ENCODE measurements around the gene STOM.

Gene STOM

GRCh38 chr9:121371495-121372061 lies 1.5 kb upstream of the STOM start:
- Histone ChIP-seq H2AFZ (ENCODE audit: low read depth, low read length) (no peak overlapping the region), H3K36me3 (replicated peaks; ENCODE audit: low read depth, low read length) (no peaks in the 10 kb centered on the region), H3K4me2 (ENCODE audit: low read length) (no peak overlapping the region), H3K9me3 (ENCODE audit: insufficient read depth, low read length) (no peaks in the 10 kb centered on the region), H3K4me1 (ENCODE audit: low read length) (no peaks in the 10 kb centered on the region; the same call in 1 of the 2 replicates), H3K27ac (ENCODE audit: low read length) (no peak overlapping the region), H3K79me2 (ENCODE audit: low read length) (no peaks in the 10 kb centered on the region), H3K4me3 (ENCODE audit: low read length) (no peak overlapping the region), H4K20me1 (ENCODE audit: insufficient read depth, low read length) (no peaks in the 10 kb centered on the region), H3K27me3 (ENCODE audit: low read depth, low read length) (no peaks in the 10 kb centered on the region; the same call in 1 of the 2 replicates), H3K9ac (ENCODE audit: low read length) (no peak overlapping the region)
- TF ChIP-seq EZH2phosphoT487 (IDR thresholded peaks at IDR 0.05; ENCODE audit: low read depth) (no peak), CTCF (IDR thresholded peaks at IDR 0.05; ENCODE audit: low read depth, low read length) (no peak)

- H3K9ac ChIP-seq (ENCODE audit: low read length) = no peak overlapping the region
- no peaks in the 10 kb centered on the region; the same call in 1 of the 2 replicates for H3K4me1 ChIP-seq (ENCODE audit: low read length)
- no peak overlapping the region for H3K27ac ChIP-seq (ENCODE audit: low read length)
- no peaks in the 10 kb centered on the region for H3K36me3 ChIP-seq (replicated peaks; ENCODE audit: low read depth, low read length)
- H3K27me3 ChIP-seq (ENCODE audit: low read depth, low read length) = no peaks in the 10 kb centered on the region; the same call in 1 of the 2 replicates
- no peaks in the 10 kb centered on the region for H3K9me3 ChIP-seq (ENCODE audit: insufficient read depth, low read length)
- H4K20me1 ChIP-seq (ENCODE audit: insufficient read depth, low read length) = no peaks in the 10 kb centered on the region
- no peak overlapping the region for H2AFZ ChIP-seq (ENCODE audit: low read depth, low read length)
- no peaks in the 10 kb centered on the region for H3K79me2 ChIP-seq (ENCODE audit: low read length)
- no peak for TF ChIP-seq EZH2phosphoT487 (IDR thresholded peaks at IDR 0.05; ENCODE audit: low read depth)
- no peak for TF ChIP-seq CTCF (IDR thresholded peaks at IDR 0.05; ENCODE audit: low read depth, low read length)
- no peak overlapping the region for H3K4me3 ChIP-seq (ENCODE audit: low read length)
- peak overlapping the region; percentile 88; the same call in 1 of the 2 replicates for H3K4me2 ChIP-seq (ENCODE audit: low read length)
Measured at GRCh38 chr9:121368745-121369144, 1.3 kb downstream of the STOM start.

- no peak overlapping the region for H3K4me3 ChIP-seq (ENCODE audit: low read length)
- H3K36me3 ChIP-seq (replicated peaks; ENCODE audit: low read depth, low read length) = no peaks in the 10 kb centered on the region
- no peak overlapping the region for H3K4me2 ChIP-seq (ENCODE audit: low read length)
- no peak overlapping the region for H3K27ac ChIP-seq (ENCODE audit: low read length)
- no peaks in the 10 kb centered on the region for H3K9me3 ChIP-seq (ENCODE audit: insufficient read depth, low read length)
- no peaks in the 10 kb centered on the region; the same call in 1 of the 2 replicates for H3K27me3 ChIP-seq (ENCODE audit: low read depth, low read length)
- H3K79me2 ChIP-seq (ENCODE audit: low read length) = no peaks in the 10 kb centered on the region
- no peaks in the 10 kb centered on the region; the same call in 1 of the 2 replicates for H3K4me1 ChIP-seq (ENCODE audit: low read length)
- no peaks in the 10 kb centered on the region for H4K20me1 ChIP-seq (ENCODE audit: insufficient read depth, low read length)
- TF ChIP-seq EZH2phosphoT487 (IDR thresholded peaks at IDR 0.05; ENCODE audit: low read depth) (no peak), CTCF (IDR thresholded peaks at IDR 0.05; ENCODE audit: low read depth, low read length) (no peak)
- no peak overlapping the region for H3K9ac ChIP-seq (ENCODE audit: low read length)
- no peak overlapping the region for H2AFZ ChIP-seq (ENCODE audit: low read depth, low read length)
Measured at GRCh38 chr9:121368138-121368522, 1.9 kb downstream of the STOM start.

- Histone ChIP-seq H3K36me3 (replicated peaks; ENCODE audit: low read depth, low read length) (no peaks in the 10 kb centered on the region), H3K9ac (ENCODE audit: low read length) (no peak overlapping the region), H4K20me1 (ENCODE audit: insufficient read depth, low read length) (no peaks in the 10 kb centered on the region), H2AFZ (ENCODE audit: low read depth, low read length) (no peak overlapping the region), H3K27ac (ENCODE audit: low read length) (no peak overlapping the region), H3K4me2 (ENCODE audit: low read length) (no peak overlapping the region), H3K79me2 (ENCODE audit: low read length) (no peaks in the 10 kb centered on the region), H3K4me1 (ENCODE audit: low read length) (no peaks in the 10 kb centered on the region; the same call in 1 of the 2 replicates), H3K4me3 (ENCODE audit: low read length) (no peak overlapping the region), H3K27me3 (ENCODE audit: low read depth, low read length) (no peaks in the 10 kb centered on the region; the same call in 1 of the 2 replicates), H3K9me3 (ENCODE audit: insufficient read depth, low read length) (no peaks in the 10 kb centered on the region)
- TF ChIP-seq CTCF (IDR thresholded peaks at IDR 0.05; ENCODE audit: low read depth, low read length) = no peak
- no peak for TF ChIP-seq EZH2phosphoT487 (IDR thresholded peaks at IDR 0.05; ENCODE audit: low read depth)
Measured at GRCh38 chr9:121367306-121368137, 2.5 kb downstream of the STOM start.

All from OCI-LY3 (cell line).